K562 (cell line): Measurements from ENCODE around the gene TP63.

Experiments
- POLR2AphosphoS5 ChIP-seq: IDR thresholded peaks from 2 replicates; pipeline ENCODE4 v1.6.1; 2011; ENCODE audit warnings: mild to moderate bottlenecking, low read depth, low read length, moderate library complexity; ENCODE audit not compliant: control insufficient read depth, insufficient read depth
- TAF1 ChIP-seq: IDR thresholded peaks from 2 replicates; pipeline ENCODE4 v1.6.1; 2011; ENCODE audit warnings: mild to moderate bottlenecking, low read length, moderate library complexity; ENCODE audit not compliant: insufficient read depth, control insufficient read depth, severe bottlenecking; ENCODE audit errors: extremely low read depth
- ZBTB17 ChIP-seq: fragments of 450-650 bp; formaldehyde crosslinking; IDR thresholded peaks from 2 replicates; pipeline ENCODE4 v1.4.0; 2020; ENCODE audit warnings: mild to moderate bottlenecking
- ZNF408 ChIP-seq: fragments of 250-450 bp; sonication (Bioruptor Pico); IDR thresholded peaks from 2 replicates; pipeline ENCODE4 v1.4.0; 2020; ENCODE audit warnings: low read depth, mild to moderate bottlenecking, moderate library complexity
- TF ChIP-seq, protein P1 (sequence below), 3 experiments: IDR thresholded peaks in 2 of 3; conservative IDR thresholded peaks in 1 of 3; 2 replicates each; pipeline ENCODE4 v1.5.1; 2011 to 2012; ENCODE audit warnings: low read length in 3 of 3, mild to moderate bottlenecking in 3 of 3, control low read depth in 2 of 3, improper control_type of control experiment in 1 of 3, inconsistent platforms in 1 of 3, low read depth in 1 of 3, mixed read lengths in 1 of 3, moderate library complexity in 1 of 3; ENCODE audit not compliant: insufficient read depth in 2 of 3

DNA sequence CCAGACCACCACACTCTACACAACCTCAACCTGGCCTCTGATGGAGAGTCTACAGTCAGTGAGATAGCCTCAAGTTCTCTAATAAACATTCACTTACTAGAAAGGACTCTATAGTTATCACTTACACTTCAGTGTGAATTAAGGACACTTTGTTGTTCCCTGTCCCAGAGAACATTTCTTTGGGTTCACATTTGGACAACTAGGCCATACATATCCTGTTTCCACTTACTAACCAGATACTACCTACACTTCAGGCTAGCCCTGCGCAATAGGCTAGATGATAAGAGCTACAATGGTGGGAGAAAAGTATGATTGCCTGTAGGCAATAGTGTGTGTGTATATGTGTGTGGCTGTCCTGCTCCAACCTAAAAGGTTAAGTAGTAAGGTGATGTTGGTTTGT lies 72.7 kb downstream of the TP63 start:
- TF ChIP-seq TAF1 (no peak), POLR2AphosphoS5 (no peak), ZBTB17 (no peak), ZNF408 (CRISPR knock-in tag) (no peak)
- TF ChIP-seq, protein P1, sequence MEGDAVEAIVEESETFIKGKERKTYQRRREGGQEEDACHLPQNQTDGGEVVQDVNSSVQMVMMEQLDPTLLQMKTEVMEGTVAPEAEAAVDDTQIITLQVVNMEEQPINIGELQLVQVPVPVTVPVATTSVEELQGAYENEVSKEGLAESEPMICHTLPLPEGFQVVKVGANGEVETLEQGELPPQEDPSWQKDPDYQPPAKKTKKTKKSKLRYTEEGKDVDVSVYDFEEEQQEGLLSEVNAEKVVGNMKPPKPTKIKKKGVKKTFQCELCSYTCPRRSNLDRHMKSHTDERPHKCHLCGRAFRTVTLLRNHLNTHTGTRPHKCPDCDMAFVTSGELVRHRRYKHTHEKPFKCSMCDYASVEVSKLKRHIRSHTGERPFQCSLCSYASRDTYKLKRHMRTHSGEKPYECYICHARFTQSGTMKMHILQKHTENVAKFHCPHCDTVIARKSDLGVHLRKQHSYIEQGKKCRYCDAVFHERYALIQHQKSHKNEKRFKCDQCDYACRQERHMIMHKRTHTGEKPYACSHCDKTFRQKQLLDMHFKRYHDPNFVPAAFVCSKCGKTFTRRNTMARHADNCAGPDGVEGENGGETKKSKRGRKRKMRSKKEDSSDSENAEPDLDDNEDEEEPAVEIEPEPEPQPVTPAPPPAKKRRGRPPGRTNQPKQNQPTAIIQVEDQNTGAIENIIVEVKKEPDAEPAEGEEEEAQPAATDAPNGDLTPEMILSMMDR (IDR thresholded peaks at IDR 0.05 in 2 of 3, conservative IDR thresholded peaks at IDR 0.05 in 1 of 3; ENCODE audit: insufficient read depth in 2 of 3, low read depth in 1 of 3, low read length in 3 of 3), result no peak
